Endometrial microvascular endothelial cells (primary cell): Measurements from ENCODE around the gene GRK2. TPM values are rescaled to one million over a fixed set of nuclear protein-coding genes. Genes with fewer than 3 reads are reported as not detected.

Experiments used
- in situ Hi-C: cut with HindIII; loops from 2 replicates; pipeline ENCODE4 v1.10.0; 2017; ENCODE audit warnings: low sequenced_read_pairs, low pct_unique_long_range_greater_than_20kb; ENCODE audit errors: inconsistent ontology term
- total RNA-seq: library from RNA; depleted of rRNA; stranded (reverse); fragments of >200 nt; gene quantifications from one replicate; pipeline ENCODE4 v1.2.3, GENCODE V29; 2015; ENCODE audit errors: inconsistent ontology term

Gene GRK2
- total RNA-seq, 1 donor from 2014 or later: 70.4 TPM

- in situ Hi-C loops: no loop called here
Measured at GRCh38 chr11:67278939-67279588, 12.8 kb downstream of the GRK2 start.

GRCh38 chr11:67279589-67280340 lies 13.5 kb downstream of the GRK2 start:
- in situ Hi-C loops: no loop called here

- in situ Hi-C loops: no loop called here
Measured at GRCh38 chr11:67280341-67280787, 14.1 kb downstream of the GRK2 start.

- in situ Hi-C loops: no loop called here
Measured at GRCh38 chr11:67280788-67281551, 14.7 kb downstream of the GRK2 start.

GRCh38 chr11:67281552-67282150 lies 15.4 kb downstream of the GRK2 start:
- in situ Hi-C loops: no loop called here

- in situ Hi-C loops: no loop called here
Measured at GRCh38 chr11:67282155-67282875, 16.0 kb downstream of the GRK2 start.

- in situ Hi-C loops: no loop called here
Measured at GRCh38 chr11:67282876-67283371, 16.7 kb downstream of the GRK2 start.

GRCh38 chr11:67283481-67283963 lies 17.2 kb downstream of the GRK2 start:
- in situ Hi-C loops: no loop called here

- in situ Hi-C loops: no loop called here
Measured at GRCh38 chr11:67284811-67285540, 18.7 kb downstream of the GRK2 start.

GRCh38 chr11:67285541-67286498 lies 19.5 kb downstream of the GRK2 start:
- in situ Hi-C loops: no loop called here

GRCh38 chr11:67286621-67287333 lies 20.5 kb downstream of the GRK2 start:
- in situ Hi-C loops: no loop called here

GRCh38 chr11:67287355-67288197 lies 21.3 kb downstream of the GRK2 start:
- in situ Hi-C loops: no loop called here

GRCh38 chr11:67288198-67288451 lies 21.9 kb downstream of the GRK2 start:
- in situ Hi-C loops: no loop called here

- in situ Hi-C loops: no loop called here
Measured at GRCh38 chr11:67288452-67289225, 22.4 kb downstream of the GRK2 start.

GRCh38 chr11:67289226-67289650 lies 23.0 kb downstream of the GRK2 start, which contains the start of gene ANKRD13D:
ANKRD13D (plus strand) TSS chr11:67289303; CDS start chr11:67289461, 158 bp downstream.
- in situ Hi-C loops: no loop called here
